HEK293 (cell line): Measurements from ENCODE around the gene NHSL2.

Source experiments
- ATF2 ChIP-seq: fragments of 450-650 bp; formaldehyde crosslinking; IDR thresholded peaks from 2 replicates; pipeline ENCODE4 v1.5.1; 2016; ENCODE audit warnings: missing biosample characterization, missing genetic modification characterization, low read depth
- CTCF ChIP-seq: fragments of 450-650 bp; formaldehyde crosslinking; IDR thresholded peaks from 2 replicates; pipeline ENCODE4 v1.5.1; 2016; ENCODE audit warnings: missing biosample characterization, missing genetic modification characterization
- KLF9 ChIP-seq: fragments of 450-650 bp; formaldehyde crosslinking; IDR thresholded peaks from 2 replicates; pipeline ENCODE4 v1.5.1; 2016; ENCODE audit warnings: missing biosample characterization, missing genetic modification characterization, low read depth
- ZFP41 ChIP-seq: fragments of 450-650 bp; formaldehyde crosslinking; IDR thresholded peaks from 2 replicates; pipeline ENCODE4 v1.5.1; 2016; ENCODE audit warnings: missing biosample characterization, missing genetic modification characterization, borderline replicate concordance
- ZNF174 ChIP-seq: fragments of 450-650 bp; formaldehyde crosslinking; IDR thresholded peaks from 2 replicates; pipeline ENCODE4 v1.5.0; 2017; ENCODE audit warnings: missing biosample characterization, mild to moderate bottlenecking, missing genetic modification characterization
- ZNF274 ChIP-seq, 2 experiments: fragments of 200-500 bp in 1 of 2; fragments of 450-650 bp in 1 of 2; sonication (Bioruptor generic) in 1 of 2; formaldehyde crosslinking in 1 of 2; IDR thresholded peaks; 2 replicates each; pipeline versions ENCODE4 v1.5.1 to v1.6.1; 2014 to 2016; ENCODE audit warnings: borderline replicate concordance in 1 of 2, inconsistent platforms in 1 of 2, low read length in 1 of 2, missing biosample characterization in 1 of 2, missing genetic modification characterization in 1 of 2
- ZNF423 ChIP-seq: fragments of 450-650 bp; formaldehyde crosslinking; IDR thresholded peaks from 2 replicates; pipeline ENCODE4 v1.5.1; 2016; ENCODE audit warnings: missing biosample characterization, missing genetic modification characterization
- ZNF776 ChIP-seq: fragments of 450-650 bp; formaldehyde crosslinking; IDR thresholded peaks from 2 replicates; pipeline ENCODE4 v1.5.0; 2017; ENCODE audit warnings: missing biosample characterization, missing genetic modification characterization, borderline replicate concordance

- TF ChIP-seq CTCF (tag by site-specific recombination) (no peak), ZNF174 (tag by site-specific recombination) (no peak), ZNF274 (IDR thresholded peaks at IDR 0.05; ENCODE audit: low read length) (no peak), ZNF274 (tag by site-specific recombination; IDR thresholded peaks at IDR 0.05; ENCODE audit: borderline replicate concordance) (no peak), ATF2 (tag by site-specific recombination) (no peak), KLF9 (tag by site-specific recombination) (no peak), ZFP41 (tag by site-specific recombination) (no peak), ZNF423 (tag by site-specific recombination) (no peak), ZNF776 (no peak)
These were observed 120.5 kb downstream of the NHSL2 start for GRCh38 chrX:72031118-72031517.
